Mesothelial cell of epicardium (in vitro differentiated cells): Measurements from ENCODE around the gene LCT. TPM values are rescaled to one million over a fixed set of nuclear protein-coding genes. Genes with fewer than 3 reads are reported as not detected.

Experiments used
- DNase-seq, 2 experiments: peaks; one replicate each; pipeline ENCODE4 v3.0.0; 2021; ENCODE audit warnings: low spot score in 2 of 2; ENCODE audit not compliant: unreplicated experiment in 2 of 2
- H3K27ac Mint-ChIP-seq: 2 replicates; pipeline ENCODE4 v1.8.0; 2021; ENCODE audit warnings: mixed read lengths
- H3K27me3 Mint-ChIP-seq: 2 replicates; pipeline ENCODE4 v1.8.0; 2021; ENCODE audit warnings: low read depth, mixed read lengths
- H3K36me3 Mint-ChIP-seq: 2 replicates; pipeline ENCODE4 v1.8.0; 2021; ENCODE audit warnings: mixed read lengths
- H3K4me1 Mint-ChIP-seq: 2 replicates; pipeline ENCODE4 v1.8.0; 2021; ENCODE audit warnings: mixed read lengths
- H3K4me3 Mint-ChIP-seq: 2 replicates; pipeline ENCODE4 v1.8.0; 2021; ENCODE audit warnings: mild to moderate bottlenecking, moderate library complexity, mixed read lengths
- H3K9me3 Mint-ChIP-seq: 2 replicates; pipeline ENCODE4 v1.8.0; 2021; ENCODE audit warnings: mixed read lengths
- total RNA-seq: library from RNA; stranded (reverse); gene quantifications from 3 replicates; pipeline ENCODE4 v1.2.1, GENCODE V29; 2021
- TF ChIP-seq, protein P1 (sequence below): fragments of 200-600 bp; sonication (generic); IDR thresholded peaks from one replicate; pipeline ENCODE4 v1.5.0; 2021; ENCODE audit warnings: antibody characterized with exemption; ENCODE audit not compliant: unreplicated experiment

The LCT gene
- total RNA-seq, 1 donor from 2014 or later = not detected

DNA sequence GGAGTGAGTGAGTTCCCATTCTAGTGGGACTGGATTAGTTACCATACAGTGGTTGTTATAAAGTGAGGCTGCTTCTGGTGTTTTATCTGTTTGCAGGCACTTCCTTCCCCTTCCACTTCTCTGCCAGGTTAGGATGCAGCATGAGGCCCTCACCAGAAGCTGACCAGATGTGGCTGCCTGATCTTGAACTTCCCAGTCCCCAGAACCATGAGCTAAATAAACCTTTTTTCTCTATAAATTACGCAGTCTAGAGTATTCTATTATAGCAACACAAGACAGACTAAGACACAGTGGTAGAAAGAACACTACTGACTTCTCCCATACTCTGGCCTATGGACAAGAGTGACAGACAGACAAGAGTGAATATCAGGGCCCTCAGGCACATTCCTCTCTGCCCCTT, 14.1 kb downstream of the LCT start:
- Mint-ChIP-seq H3K36me3 (no peaks in the 10 kb centered on the region), H3K27me3 (no peaks in the 10 kb centered on the region), H3K4me3 (no peak overlapping the region), H3K4me1 (no peaks in the 10 kb centered on the region), H3K27ac (no peak overlapping the region), H3K9me3 (peaks cover 14% of the 10 kb centered on the region)
- DNase-seq = no peak
- TF ChIP-seq, protein P1, sequence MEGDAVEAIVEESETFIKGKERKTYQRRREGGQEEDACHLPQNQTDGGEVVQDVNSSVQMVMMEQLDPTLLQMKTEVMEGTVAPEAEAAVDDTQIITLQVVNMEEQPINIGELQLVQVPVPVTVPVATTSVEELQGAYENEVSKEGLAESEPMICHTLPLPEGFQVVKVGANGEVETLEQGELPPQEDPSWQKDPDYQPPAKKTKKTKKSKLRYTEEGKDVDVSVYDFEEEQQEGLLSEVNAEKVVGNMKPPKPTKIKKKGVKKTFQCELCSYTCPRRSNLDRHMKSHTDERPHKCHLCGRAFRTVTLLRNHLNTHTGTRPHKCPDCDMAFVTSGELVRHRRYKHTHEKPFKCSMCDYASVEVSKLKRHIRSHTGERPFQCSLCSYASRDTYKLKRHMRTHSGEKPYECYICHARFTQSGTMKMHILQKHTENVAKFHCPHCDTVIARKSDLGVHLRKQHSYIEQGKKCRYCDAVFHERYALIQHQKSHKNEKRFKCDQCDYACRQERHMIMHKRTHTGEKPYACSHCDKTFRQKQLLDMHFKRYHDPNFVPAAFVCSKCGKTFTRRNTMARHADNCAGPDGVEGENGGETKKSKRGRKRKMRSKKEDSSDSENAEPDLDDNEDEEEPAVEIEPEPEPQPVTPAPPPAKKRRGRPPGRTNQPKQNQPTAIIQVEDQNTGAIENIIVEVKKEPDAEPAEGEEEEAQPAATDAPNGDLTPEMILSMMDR = no peak

DNA sequence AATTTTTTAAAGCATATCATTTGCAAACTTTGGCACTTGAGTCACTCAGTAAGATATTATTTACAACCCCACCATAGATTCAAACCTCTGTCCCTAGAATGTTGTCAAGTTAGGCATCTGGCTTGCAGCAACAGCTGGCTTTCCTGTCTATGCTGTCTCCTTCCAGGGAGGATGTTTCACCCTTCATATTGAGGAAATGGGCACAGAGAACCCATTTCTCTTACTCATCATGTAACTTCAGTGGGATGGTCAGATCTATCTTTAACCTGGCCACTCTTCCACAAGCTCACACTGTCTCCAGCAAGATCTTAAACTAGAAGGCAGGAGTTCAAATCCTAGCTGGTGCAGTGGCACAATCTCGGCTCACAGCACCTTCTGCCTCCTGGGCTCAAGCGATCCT, 15.8 kb downstream of the LCT start:
- Mint-ChIP-seq H3K27me3 (no peaks in the 10 kb centered on the region), H3K9me3 (peaks cover 14% of the 10 kb centered on the region), H3K4me3 (no peak overlapping the region), H3K27ac (no peak overlapping the region), H3K4me1 (no peaks in the 10 kb centered on the region), H3K36me3 (no peaks in the 10 kb centered on the region)
- DNase-seq = no peak
- TF ChIP-seq, protein P1 = no peak

DNA sequence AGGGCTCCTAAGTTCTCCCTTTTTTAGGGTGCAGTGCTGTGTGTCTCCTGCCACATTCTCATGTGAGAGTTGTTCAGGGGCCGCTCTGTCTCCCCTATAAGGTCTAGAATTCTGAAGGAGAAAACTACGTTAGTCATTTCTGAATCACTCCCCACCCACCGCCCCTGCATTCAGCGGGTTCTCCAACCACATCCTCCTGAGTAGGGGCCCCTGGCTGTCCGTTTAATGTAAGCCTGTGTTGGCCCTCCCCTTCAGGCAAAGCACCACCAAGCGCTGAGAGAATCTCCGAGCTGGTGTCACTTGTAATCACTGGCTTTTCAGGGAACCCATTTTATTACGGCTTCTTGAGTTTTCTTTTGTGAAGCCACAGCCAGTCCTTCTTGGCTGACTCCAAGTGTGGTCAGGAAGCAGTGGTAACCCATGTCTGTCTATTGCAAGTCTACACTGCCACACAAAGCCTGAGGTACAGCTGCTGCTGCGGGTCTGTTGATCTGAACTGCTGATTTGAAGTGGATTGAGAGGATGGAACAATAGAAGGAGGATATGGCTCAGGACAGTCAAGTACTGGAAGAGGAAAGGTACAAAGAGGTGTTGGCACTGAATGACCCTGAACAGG, 16.9 kb downstream of the LCT start:
- H3K36me3 Mint-ChIP-seq = no peaks in the 10 kb centered on the region
- peaks cover 14% of the 10 kb centered on the region for H3K9me3 Mint-ChIP-seq
- no peaks in the 10 kb centered on the region for H3K27me3 Mint-ChIP-seq
- DNase-seq = no peak
- no peak overlapping the region for H3K27ac Mint-ChIP-seq
- no peak overlapping the region for H3K4me3 Mint-ChIP-seq
- TF ChIP-seq, protein P1 = no peak
- no peaks in the 10 kb centered on the region for H3K4me1 Mint-ChIP-seq

DNA sequence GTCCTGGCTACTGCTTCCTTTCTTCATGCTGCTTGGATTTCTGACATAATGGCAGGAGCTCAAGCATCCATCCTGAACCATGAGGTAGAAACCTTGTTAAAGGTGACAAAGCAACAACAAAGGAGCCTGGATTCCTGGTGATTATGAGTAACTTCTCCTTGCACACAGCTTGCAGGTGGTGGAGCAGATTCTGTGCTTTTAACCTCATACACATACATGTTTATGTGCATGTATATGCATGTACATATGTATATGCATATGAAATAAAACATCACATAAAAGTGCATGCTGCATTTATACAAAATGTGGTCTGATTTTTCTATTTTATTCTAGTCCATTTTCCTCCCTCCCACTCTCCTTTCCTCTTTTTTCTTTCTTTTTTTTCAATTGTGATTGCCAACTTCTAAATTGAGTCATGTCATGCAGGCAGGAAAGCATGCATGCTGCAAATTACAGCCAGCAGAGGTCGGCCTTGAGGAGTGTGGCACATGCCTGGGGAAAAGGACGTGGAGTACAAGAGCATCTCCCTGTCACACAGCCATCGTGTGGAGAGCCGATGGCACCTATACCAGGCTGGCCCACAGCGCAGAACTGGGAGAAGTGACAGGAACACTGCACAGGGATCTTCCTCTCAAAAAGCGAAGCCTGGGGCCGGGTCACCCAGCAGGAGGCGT, 17.9 kb downstream of the LCT start:
- H3K9me3 Mint-ChIP-seq = peaks cover 16% of the 10 kb centered on the region
- no peak overlapping the region for H3K4me3 Mint-ChIP-seq
- H3K4me1 Mint-ChIP-seq = no peaks in the 10 kb centered on the region
- H3K27ac Mint-ChIP-seq = no peak overlapping the region
- DNase-seq = no peak
- no peaks in the 10 kb centered on the region for H3K27me3 Mint-ChIP-seq
- H3K36me3 Mint-ChIP-seq = no peaks in the 10 kb centered on the region
- TF ChIP-seq, protein P1 = no peak

DNA sequence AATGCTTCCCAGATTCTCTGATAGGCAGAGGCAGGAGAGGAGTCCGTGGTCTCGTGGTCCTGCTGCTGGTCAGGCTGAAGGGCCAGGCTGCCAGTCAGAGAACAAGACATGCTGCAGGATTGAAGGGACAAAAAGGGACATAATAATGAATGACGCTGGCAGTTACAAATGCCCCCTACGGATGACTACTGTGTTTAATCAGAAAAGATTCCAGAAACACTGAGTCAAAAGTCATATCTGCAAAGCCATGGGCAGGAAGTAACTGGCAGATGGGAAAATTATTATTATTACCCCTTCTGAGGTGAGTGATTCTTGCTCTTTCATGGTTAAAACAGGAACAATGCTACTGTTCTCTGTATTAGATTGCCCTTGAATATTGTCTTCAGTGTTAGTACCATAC, 19.0 kb downstream of the LCT start:
- Mint-ChIP-seq H3K9me3 (peaks cover 11% of the 10 kb centered on the region), H3K4me1 (no peaks in the 10 kb centered on the region), H3K4me3 (no peak overlapping the region), H3K27me3 (peaks cover 3% of the 10 kb centered on the region), H3K27ac (no peak overlapping the region), H3K36me3 (no peaks in the 10 kb centered on the region)
- TF ChIP-seq, protein P1 = no peak
- DNase-seq = no peak
